Measurements from ENCODE around the gene DNM1L.

- no peak for TF ChIP-seq RFX5 (IDR thresholded peaks at IDR 0.05; ENCODE audit: low read depth, low read length)
- TF ChIP-seq CTCF (conservative IDR thresholded peaks at IDR 0.05; ENCODE audit: low read depth, low read length): no peak
- no peak for TF ChIP-seq POLR2A (IDR thresholded peaks at IDR 0.05; ENCODE audit: low read depth, low read length)
- no peak for TF ChIP-seq FOS (IDR thresholded peaks at IDR 0.05; ENCODE audit: low read depth, low read length)
- TF ChIP-seq CHD1 (IDR thresholded peaks at IDR 0.05; ENCODE audit: low read depth, low read length): no peak
- TF ChIP-seq MXI1 (IDR thresholded peaks at IDR 0.05; ENCODE audit: borderline replicate concordance, low read depth, low read length): no peak
- TF ChIP-seq MAFK (IDR thresholded peaks at IDR 0.05; ENCODE audit: low read depth, low read length): no peak
- TF ChIP-seq SMC3 (IDR thresholded peaks at IDR 0.05; ENCODE audit: low read depth, low read length): no peak
- TF ChIP-seq NFE2L2 (IDR thresholded peaks at IDR 0.05; ENCODE audit: low read depth, low read length): no peak
- no peak for TF ChIP-seq USF2 (IDR thresholded peaks at IDR 0.05; ENCODE audit: low read depth, low read length)
Observed at GRCh38 chr12:32789916-32790315, 110.8 kb downstream of the DNM1L start.
